ENCODE data around the gene TIMP2.

The TIMP2 gene

DNA sequence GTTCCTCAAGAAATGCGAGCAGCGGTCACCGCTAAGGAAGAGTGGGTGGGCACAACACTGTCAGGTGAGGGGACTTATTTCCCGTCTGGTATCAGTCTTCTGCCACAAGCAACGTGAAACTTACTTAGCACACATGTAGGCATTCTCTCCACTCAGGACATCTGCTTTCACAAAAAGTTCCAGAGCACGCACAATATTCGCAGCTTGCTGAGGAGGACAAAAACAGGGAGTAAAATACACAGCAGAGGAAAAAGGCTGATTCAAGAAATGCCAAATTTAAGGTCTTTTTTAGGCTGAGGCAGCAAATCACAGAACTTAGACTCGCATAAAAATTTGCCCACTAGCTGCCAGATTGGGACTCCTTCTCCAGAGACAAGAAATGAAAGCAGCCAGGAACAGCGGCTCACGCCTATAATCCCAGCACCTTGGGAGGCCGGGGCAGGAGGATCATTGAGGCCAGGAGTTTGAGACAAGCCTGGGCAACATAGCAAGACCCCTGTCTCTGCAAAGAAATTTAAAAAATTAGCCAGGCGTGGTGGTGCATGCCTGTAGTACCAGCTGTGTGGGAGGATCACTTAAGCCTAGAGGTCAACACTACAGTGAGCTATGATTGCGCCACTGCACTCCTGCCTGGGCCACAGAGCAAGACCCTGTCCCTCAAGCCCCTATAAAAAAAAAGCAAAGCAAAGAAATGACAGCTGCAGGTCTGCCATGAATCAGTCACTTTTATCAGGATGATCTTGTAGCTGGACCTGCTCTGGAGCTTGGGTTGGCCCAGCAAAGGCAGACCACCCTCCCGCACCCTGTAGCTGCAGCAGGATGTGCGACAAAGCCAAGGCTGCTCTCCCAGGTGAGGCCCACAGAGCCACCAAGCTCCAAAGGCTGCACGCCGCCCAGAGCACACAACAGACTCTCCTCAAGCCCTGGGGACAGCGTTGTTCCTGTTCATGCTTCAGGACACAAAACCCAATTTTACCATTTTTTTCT is 105.1 kb downstream of the TIMP2 start:
- in situ Hi-C loops (cut with HindIII; ENCODE audit: low sequenced_read_pairs) = no loop called here

DNA sequence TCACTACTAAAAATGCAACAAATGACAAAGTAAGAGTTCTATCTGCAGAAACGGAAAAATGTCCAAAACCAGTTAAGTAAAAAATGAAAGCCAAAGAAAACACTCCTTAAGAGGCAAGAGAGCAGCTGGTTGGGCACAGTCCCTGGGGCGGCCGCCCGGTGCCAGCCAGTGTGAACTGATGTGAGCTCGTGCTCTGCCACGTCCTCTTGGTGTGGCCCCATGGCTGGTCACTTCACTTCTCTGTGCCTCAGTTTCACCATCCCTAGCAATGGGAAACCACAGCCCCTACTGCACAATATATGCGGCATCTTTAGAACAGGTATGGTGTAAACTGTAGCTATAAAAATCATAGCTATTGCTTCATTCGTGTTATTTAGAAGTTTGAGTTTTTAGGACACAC is 105.8 kb downstream of the TIMP2 start:
- in situ Hi-C loops (cut with HindIII; ENCODE audit: low sequenced_read_pairs) = no loop called here

DNA sequence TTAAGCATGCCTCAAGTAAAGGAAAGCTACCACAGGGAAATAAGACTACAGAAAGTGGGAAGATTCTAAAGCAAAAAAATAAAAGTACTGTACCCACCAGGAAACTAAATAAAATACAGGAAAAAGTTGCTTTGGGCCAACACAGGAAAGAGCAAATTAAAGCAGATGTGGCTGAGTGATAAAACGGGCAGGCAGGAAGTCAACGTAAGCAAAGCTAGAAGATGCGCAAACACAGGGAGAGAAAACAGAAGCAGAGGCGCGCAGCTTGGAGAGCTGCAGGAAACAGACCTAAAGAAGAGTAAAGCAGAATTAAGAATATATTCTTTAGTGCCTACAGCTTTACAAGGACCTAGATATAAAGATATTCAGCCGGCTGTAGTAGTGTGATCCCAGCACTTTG is 106.3 kb downstream of the TIMP2 start:
- in situ Hi-C loops (cut with HindIII; ENCODE audit: low sequenced_read_pairs) = no loop called here

DNA sequence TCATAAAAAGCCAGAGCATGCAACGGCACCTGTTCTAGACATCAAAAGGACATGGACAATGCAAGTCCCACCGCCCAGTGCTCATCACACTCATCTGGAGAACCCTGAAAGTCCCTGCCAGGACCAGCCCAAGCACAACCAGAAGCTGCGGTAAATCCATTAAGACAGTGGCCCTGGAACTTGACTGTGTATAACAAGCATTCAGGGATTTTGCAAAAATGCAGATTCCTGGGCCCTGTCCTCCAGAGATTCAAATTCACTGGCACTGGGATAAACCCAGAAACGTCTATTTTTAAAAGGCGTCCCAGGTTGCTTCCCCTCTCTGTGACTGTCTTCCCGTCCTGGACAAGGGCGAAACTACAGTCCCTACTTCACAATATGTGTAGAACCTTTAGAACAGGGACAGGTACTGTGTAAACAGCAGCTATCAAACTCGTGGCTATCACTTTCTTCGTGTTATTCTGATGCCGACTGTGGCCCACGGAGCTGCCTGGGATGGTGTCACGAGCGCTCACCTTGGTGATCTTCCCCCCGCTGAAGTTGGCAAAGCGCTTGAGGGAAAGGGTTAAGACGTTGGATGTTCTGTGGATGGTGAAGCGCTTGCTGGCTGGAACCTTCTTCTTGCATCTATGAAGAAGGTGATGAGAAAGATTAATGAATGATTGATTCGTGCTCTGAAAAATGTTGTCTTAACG is 106.9 kb downstream of the TIMP2 start:
- in situ Hi-C loops (cut with HindIII; ENCODE audit: low sequenced_read_pairs) = no loop called here

DNA sequence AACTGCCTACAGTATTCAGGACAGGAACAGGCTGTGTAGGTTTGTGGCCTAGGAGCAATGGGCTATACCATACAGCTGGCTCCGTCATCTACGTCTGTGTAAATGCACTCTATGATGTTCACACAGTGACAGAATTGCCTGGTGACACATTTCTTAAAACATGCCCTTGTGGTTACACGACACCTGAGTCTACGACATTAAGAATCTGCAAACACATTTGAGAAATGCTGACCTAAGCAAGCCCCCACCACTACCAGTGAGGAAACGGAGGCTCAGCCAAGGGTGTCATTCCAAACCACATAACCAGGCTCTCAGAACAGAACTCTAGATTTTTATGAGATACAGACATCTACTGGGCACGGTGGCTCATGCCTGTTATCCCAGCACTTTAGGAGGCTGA is 108.1 kb downstream of the TIMP2 start:
- in situ Hi-C loops (cut with HindIII; ENCODE audit: low sequenced_read_pairs) = no loop called here

DNA sequence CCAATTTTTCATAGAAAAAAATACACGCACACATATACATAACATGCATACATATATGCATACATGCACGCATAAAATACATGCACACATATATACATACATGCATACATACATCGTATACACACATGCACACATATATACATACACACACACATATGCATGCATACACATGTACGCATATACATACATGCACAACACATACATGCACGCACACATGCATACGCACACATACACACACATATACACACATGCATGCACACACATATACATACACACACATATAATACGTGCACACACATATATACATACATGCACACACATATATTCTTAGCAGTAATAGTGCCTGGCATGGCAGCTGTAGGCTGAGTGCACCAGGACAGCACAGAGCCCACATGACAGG is 109.5 kb downstream of the TIMP2 start:
- in situ Hi-C loops (cut with HindIII; ENCODE audit: low sequenced_read_pairs) = no loop called here

DNA sequence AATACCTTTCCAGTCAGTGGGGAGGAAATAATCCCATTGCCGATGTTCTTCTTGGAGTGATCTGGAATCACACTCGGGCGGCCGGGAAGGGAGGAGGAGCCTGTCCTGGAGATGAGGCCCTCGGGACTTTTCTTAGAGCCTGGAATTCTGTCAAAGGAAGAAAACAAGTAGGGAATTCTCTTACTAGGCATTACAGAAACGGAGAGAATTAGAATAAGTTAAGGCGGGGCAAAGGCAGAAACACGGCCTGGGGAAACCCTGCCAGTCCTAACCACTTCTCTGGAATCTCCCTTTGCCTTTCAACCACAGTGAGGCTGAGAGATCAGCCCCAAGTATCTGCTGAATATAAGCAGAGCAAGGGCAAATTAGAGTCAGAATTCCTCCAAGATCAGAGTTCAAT is 112.3 kb downstream of the TIMP2 start:
- in situ Hi-C loops (cut with HindIII; ENCODE audit: low sequenced_read_pairs) = no loop called here

DNA sequence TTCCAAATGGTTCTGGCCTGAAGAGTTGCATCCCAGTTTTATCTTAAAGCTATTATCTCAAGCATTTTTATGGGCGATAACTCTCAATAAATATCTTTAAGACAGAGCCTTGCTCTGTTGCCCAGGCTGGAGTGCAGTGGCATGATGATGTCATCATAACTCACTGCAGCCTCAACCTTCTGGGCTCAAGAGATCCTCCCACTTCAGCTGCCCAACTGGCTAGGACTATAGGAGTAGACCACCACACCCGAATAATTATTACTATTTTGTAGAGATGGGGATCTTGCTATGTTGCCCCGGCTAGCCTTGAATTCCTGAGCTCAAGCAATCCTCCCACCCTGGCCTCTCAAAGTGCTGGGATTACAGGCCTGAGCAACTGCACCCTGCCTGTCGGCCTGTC is 117.0 kb downstream of the TIMP2 start:
- in situ Hi-C loops (cut with HindIII; ENCODE audit: low sequenced_read_pairs) = no loop called here

DNA sequence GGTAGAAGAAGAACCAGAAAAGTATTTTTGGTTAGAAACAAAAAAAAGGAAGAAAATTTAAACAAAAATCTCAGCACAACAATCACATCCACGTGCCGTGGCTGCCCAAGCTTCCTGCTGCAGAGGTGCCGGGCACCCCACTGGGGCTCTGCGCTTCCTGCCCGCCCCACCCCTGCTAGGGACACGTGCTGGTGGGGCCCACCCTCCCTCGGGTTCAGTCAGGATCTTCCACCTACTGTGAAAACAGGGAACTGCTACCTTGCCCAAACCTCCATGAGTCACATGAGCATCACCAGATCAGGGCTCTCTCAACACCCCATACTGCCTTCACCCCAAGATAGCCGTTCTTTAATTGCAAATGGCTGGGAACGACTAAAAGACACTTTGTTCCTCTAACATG is 118.7 kb downstream of the TIMP2 start:
- in situ Hi-C loops (cut with HindIII; ENCODE audit: low sequenced_read_pairs) = no loop called here

DNA sequence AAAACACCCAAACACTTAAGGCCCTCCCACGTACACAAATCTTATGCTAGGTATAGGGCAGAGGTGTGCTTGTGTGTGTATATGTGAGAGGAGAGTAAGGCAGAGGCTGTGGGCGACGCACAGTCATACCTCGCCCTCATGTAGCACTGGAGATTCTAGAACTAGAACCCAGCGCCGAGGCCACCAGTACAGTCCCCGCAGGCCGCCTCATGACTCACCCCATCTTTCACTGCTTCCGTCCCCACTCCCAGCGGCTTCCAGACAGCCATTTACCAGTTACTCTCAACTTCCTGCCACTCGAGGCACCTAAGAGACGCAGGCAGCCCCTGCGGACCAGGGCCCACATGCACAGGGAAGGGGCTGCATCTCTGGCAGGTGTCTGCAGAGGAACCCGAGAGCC is 119.9 kb downstream of the TIMP2 start:
- in situ Hi-C loops (cut with HindIII; ENCODE audit: low sequenced_read_pairs) = no loop called here

DNA sequence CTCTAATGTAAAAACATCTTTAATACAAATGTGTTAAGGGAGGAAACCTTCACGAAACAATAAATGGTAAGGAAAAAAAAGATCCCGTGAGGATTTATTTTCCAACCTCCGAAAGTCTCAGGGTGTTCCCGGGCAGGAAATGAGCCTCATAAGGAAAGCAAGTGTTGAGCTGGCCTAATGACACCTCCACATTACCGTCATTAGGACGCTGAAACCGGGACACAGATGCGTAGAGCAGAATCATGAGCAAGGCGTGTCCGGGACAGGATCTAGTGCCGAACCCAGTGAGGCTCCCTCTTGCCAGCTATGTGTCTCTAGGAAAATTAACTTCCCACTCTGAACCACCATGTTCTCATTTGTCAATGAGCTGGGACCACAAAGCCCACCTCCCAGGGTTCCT is 120.4 kb downstream of the TIMP2 start:
- in situ Hi-C loops (cut with HindIII; ENCODE audit: low sequenced_read_pairs) = no loop called here

DNA sequence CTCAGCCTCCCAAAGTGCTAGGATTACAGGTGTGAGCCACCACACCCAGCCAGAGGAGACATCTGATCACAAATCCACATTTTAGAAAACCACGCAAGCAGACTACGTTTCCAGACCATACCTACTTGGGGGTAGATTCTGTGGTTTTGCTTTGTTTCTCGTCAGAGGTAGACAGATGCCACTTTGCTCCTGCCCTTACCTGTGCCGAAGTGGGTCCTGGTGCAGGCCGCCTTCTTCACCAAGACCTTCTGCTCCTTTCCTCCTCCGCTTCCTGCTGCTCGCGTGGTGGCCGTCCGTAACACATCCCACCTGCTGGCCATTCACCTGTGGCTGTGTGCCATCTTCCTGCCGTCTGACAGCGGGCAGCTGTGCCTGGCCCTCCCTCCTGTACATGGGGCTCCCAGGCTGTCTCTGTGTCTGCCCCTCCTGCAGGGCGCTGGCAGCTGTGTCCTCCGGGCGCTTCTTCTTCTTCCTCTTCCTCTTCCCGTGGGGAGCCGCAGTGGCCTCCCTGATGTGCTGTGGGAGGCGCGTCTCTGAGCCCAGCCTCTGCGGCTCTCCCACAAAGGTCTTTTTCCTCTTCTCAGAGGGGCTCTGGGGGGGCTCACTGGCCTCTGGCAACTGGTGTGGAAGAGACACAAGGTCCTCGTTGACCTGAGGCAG is 121.9 kb downstream of the TIMP2 start:
- in situ Hi-C loops (cut with HindIII; ENCODE audit: low sequenced_read_pairs) = no loop called here
